ENCODE results near the gene SULT1A3. TPM values are rescaled to one million over a fixed set of nuclear protein-coding genes. Genes with fewer than 3 reads are reported as not detected.
A peak's percentile ranks its signal among the peaks of the same experiment; 100 is the strongest.
"Not testable (repeated sequence)": the region's sequence is repeated elsewhere in the genome, so short reads cannot be mapped to it uniquely, and the experiment has no call there.

Gene SULT1A3
- total and polyA plus RNA-seq, 8 donors: 6.4 to 29.3 (median 12.1) TPM

GRCh38 chr16:30163538-30163937, 35.5 kb upstream of the SULT1A3 start:
- Histone ChIP-seq H3K27ac (no peak overlapping the region), H3K36me3 (no peaks in the 10 kb centered on the region), H3K4me3 (no peak overlapping the region), H3K4me1 (peaks cover 0 to 26% of the 10 kb centered on the region in 2 donors), H3K9me3 (no peaks in the 10 kb centered on the region), H3K27me3 (no peaks in the 10 kb centered on the region)
- ATAC-seq (no peak), DNase-seq (no peak)
- intact Hi-C loops (cut with DNase I): no loop called here
- TF ChIP-seq CTCF (IDR thresholded peaks at IDR 0.05): no peak

DNA sequence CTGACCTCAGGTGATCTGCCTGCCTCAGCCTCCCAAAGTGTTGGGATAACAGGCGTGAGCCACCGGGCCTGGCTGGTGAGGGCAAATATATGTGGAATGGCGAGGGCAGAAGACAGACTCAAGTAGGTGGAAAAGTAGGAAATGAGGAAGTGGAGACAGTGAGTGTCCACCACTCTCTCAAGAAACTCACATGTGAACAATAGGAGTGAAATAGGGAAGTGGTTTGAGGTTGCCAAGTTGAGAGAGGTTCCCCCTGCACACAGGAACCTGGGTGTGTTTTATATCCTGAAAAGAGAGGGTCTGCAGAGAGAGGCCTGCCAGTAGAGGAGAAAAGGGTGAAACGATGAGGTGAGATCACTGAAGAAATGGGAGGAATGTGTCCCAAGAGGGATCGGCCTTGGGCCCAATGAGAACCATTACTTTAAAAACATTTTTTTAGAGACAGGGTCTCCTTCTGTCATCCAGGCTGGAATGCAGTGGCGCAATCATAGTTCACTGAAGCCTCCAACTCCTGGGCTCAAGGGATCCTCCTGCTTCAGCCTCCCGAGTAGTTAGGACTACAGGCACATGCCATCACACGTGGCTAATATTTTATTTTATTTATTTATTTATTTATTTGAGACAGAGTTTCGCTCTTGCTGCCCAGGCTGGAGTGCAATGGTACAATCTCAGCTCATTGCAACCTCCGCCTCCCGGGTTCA, 32.7 kb upstream of the SULT1A3 start:
- intact Hi-C loops (cut with DNase I): no loop called here
- H3K27ac ChIP-seq: peak overlapping the region in 1 of 2 donors; percentile 78
- no peak for TF ChIP-seq CTCF (IDR thresholded peaks at IDR 0.05)
- no peaks in the 10 kb centered on the region for H3K27me3 ChIP-seq
- no peak overlapping the region for H3K4me3 ChIP-seq
- H3K4me1 ChIP-seq: peaks cover 0 to 26% of the 10 kb centered on the region in 2 donors
- DNase-seq (peak in 1 of 4 donors; percentile 65), ATAC-seq (peak; percentile 72)
- no peaks in the 10 kb centered on the region for H3K36me3 ChIP-seq
- no peaks in the 10 kb centered on the region for H3K9me3 ChIP-seq

DNA sequence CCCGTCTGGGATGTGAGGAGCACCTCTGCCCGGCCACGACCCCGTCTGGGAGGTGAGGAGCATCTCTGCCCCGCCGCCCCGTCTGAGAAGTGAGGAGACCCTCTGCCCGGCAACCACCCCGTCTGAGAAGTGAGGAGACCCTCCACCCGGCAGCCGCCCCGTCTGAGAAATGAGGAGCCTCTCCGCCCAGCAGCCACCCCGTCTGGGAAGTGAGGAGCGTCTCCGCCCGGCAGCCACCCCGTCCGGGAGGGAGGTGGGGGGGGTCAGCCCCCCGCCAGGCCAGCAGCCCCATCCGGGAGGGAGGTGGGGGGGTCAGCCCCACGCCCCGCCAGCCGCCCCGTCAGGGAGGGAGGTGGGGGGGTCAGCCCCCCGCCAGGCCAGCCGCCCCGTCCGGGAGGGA, 30.3 kb upstream of the SULT1A3 start:
- DNase-seq; intact Hi-C loops (cut with DNase I); ATAC-seq; H3K36me3 ChIP-seq; H3K9me3 ChIP-seq; H3K27ac ChIP-seq; H3K4me3 ChIP-seq; H3K27me3 ChIP-seq: not testable (repeated sequence)
- peaks cover 0 to 26% of the 10 kb centered on the region in 2 donors for H3K4me1 ChIP-seq

- H3K27ac ChIP-seq; H3K27me3 ChIP-seq; H3K9me3 ChIP-seq; intact Hi-C loops (cut with DNase I); ATAC-seq; H3K4me3 ChIP-seq; H3K36me3 ChIP-seq: not testable (repeated sequence)
- H3K4me1 ChIP-seq: peaks cover 0 to 26% of the 10 kb centered on the region in 2 donors
- peak in 1 of 4 donors; percentile 28 for DNase-seq
Observed at GRCh38 chr16:30169416-30169815, 29.6 kb upstream of the SULT1A3 start.

DNA sequence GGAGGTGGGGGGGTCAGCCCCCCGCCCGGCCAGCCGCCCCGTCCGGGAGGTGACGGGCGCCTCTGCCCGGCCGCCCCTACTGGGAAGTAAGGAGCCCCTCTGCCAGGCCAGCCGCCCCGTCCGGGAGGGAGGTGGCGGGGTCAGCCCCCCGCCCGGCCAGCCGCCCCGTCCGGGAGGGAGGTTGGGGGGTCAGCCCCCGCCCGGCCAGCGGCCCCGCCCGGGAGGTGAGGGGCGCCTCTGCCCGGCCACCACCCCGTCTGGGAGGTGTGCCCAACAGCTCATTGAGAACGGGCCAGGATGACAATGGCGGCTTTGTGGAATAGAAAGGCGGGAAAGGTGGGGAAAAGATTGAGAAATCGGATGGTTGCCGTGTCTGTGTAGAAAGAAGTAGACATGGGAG, 28.9 kb upstream of the SULT1A3 start:
- DNase-seq; intact Hi-C loops (cut with DNase I); H3K27ac ChIP-seq; H3K36me3 ChIP-seq; H3K4me3 ChIP-seq; H3K27me3 ChIP-seq; ATAC-seq; H3K9me3 ChIP-seq: not testable (repeated sequence)
- peaks cover 0 to 24% of the 10 kb centered on the region in 2 donors for H3K4me1 ChIP-seq

DNA sequence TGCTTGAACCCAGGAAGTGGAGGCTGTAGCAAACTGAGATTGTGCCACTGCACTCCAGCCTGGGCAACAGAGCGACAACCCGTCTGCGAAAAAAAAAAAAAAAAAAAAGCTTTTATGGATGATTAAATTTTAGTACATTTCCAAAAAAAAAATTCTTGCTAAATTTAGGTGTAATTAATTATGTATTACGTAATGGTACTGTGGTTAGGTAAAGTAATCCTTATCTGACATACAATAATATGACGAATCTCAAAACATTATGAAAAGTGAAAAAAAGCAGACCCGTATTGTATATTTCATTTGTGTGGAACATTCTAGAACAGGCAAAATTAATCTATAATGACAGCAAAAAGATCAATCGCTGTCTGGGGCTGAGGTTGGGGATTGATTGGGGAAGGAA, 26.0 kb upstream of the SULT1A3 start:
- Histone ChIP-seq H3K4me3 (no peak overlapping the region), H3K4me1 (peaks cover 0 to 15% of the 10 kb centered on the region in 2 donors), H3K27me3 (no peaks in the 10 kb centered on the region), H3K36me3 (no peaks in the 10 kb centered on the region), H3K27ac (no peak overlapping the region), H3K9me3 (no peaks in the 10 kb centered on the region)
- TF ChIP-seq CTCF (IDR thresholded peaks at IDR 0.05): no peak
- ATAC-seq: no peak
- intact Hi-C loops (cut with DNase I): no loop called here
- DNase-seq: no peak

- H3K4me3 ChIP-seq; ATAC-seq; H3K27me3 ChIP-seq; H3K9me3 ChIP-seq; intact Hi-C loops (cut with DNase I); H3K36me3 ChIP-seq: not testable (repeated sequence)
- Histone ChIP-seq H3K4me1 (peaks cover 0 to 15% of the 10 kb centered on the region in 2 donors), H3K27ac (peak overlapping the region in 1 of 2 donors; percentile 41)
- DNase-seq: peak in 2 of 4 donors; percentile 54 to 83
Observed at GRCh38 chr16:30176876-30177275, 22.2 kb upstream of the SULT1A3 start.
